ENCODE results near the gene CFLAR.

CFLAR gene

GRCh38 chr2:201185863-201186262, 69.9 kb downstream of the CFLAR start:
- no peaks in the 10 kb centered on the region for H3K27me3 ChIP-seq (ENCODE audit: insufficient read depth, low read length, poor library complexity, severe bottlenecking)
- peak overlapping the region; percentile 89 for H3K4me2 ChIP-seq (ENCODE audit: low read depth, low read length, poor library complexity, severe bottlenecking)
- H3K9me3 ChIP-seq (ENCODE audit: insufficient read depth, low read depth, low read length), result no peaks in the 10 kb centered on the region
- peaks cover 7% of the 10 kb centered on the region for H3F3A ChIP-seq (ENCODE audit: low read depth)
- H3K4me1 ChIP-seq (ENCODE audit: insufficient read depth, low read length, poor library complexity, severe bottlenecking), result peaks cover 53% of the 10 kb centered on the region
- H3K36me3 ChIP-seq (ENCODE audit: insufficient read depth, low read length), result peaks cover 10% of the 10 kb centered on the region; the same call in 1 of the 2 replicates
- no peaks in the 10 kb centered on the region for H3K9me2 ChIP-seq (replicated peaks; ENCODE audit: low read depth, low read length)
- H3K4me3 ChIP-seq (ENCODE audit: low read length, poor library complexity, severe bottlenecking), result peak overlapping the region; percentile 90
- H2AFZ ChIP-seq (ENCODE audit: low read length), result no peak overlapping the region
- TF ChIP-seq EZH2phosphoT487 (IDR thresholded peaks at IDR 0.05; ENCODE audit: borderline replicate concordance) (no peak), CTCF (conservative IDR thresholded peaks at IDR 0.05; ENCODE audit: low read length) (no peak)
- H3K9ac ChIP-seq (ENCODE audit: low read depth, low read length, poor library complexity, severe bottlenecking), result peak overlapping the region; percentile 91
- H4K20me1 ChIP-seq (ENCODE audit: insufficient read depth, low read length, poor library complexity, severe bottlenecking), result no peaks in the 10 kb centered on the region
- H3K79me2 ChIP-seq (ENCODE audit: insufficient read depth, low read length), result peaks cover 77% of the 10 kb centered on the region

- no peaks in the 10 kb centered on the region for H3K9me3 ChIP-seq (ENCODE audit: insufficient read depth, low read depth, low read length)
- peaks cover 59% of the 10 kb centered on the region for H3K4me1 ChIP-seq (ENCODE audit: insufficient read depth, low read length, poor library complexity, severe bottlenecking)
- peaks cover 10% of the 10 kb centered on the region; the same call in 1 of the 2 replicates for H3K36me3 ChIP-seq (ENCODE audit: insufficient read depth, low read length)
- no peaks in the 10 kb centered on the region for H3K9me2 ChIP-seq (replicated peaks; ENCODE audit: low read depth, low read length)
- no peak overlapping the region for H2AFZ ChIP-seq (ENCODE audit: low read length)
- H3K9ac ChIP-seq (ENCODE audit: low read depth, low read length, poor library complexity, severe bottlenecking), result peak overlapping the region; percentile 91
- H3F3A ChIP-seq (ENCODE audit: low read depth), result peaks cover 14% of the 10 kb centered on the region
- H3K79me2 ChIP-seq (ENCODE audit: insufficient read depth, low read length), result peaks cover 77% of the 10 kb centered on the region
- no peaks in the 10 kb centered on the region for H4K20me1 ChIP-seq (ENCODE audit: insufficient read depth, low read length, poor library complexity, severe bottlenecking)
- no peak for TF ChIP-seq CTCF (conservative IDR thresholded peaks at IDR 0.05; ENCODE audit: low read length)
- TF ChIP-seq EZH2phosphoT487 (IDR thresholded peaks at IDR 0.05; ENCODE audit: borderline replicate concordance), result no peak
- H3K27me3 ChIP-seq (ENCODE audit: insufficient read depth, low read length, poor library complexity, severe bottlenecking), result no peaks in the 10 kb centered on the region
- H3K4me3 ChIP-seq (ENCODE audit: low read length, poor library complexity, severe bottlenecking), result peak overlapping the region; percentile 90
- H3K4me2 ChIP-seq (ENCODE audit: low read depth, low read length, poor library complexity, severe bottlenecking), result peak overlapping the region; percentile 89
These were observed 71.0 kb downstream of the CFLAR start for GRCh38 chr2:201186982-201187381.

- H4K20me1 ChIP-seq (ENCODE audit: insufficient read depth, low read length, poor library complexity, severe bottlenecking), result no peaks in the 10 kb centered on the region
- peaks cover 23% of the 10 kb centered on the region for H3F3A ChIP-seq (ENCODE audit: low read depth)
- peak overlapping the region; percentile 91 for H3K9ac ChIP-seq (ENCODE audit: low read depth, low read length, poor library complexity, severe bottlenecking)
- H3K79me2 ChIP-seq (ENCODE audit: insufficient read depth, low read length), result peaks cover 82% of the 10 kb centered on the region
- peak overlapping the region; percentile 90 for H3K4me3 ChIP-seq (ENCODE audit: low read length, poor library complexity, severe bottlenecking)
- H3K9me2 ChIP-seq (replicated peaks; ENCODE audit: low read depth, low read length), result no peaks in the 10 kb centered on the region
- peaks cover 16% of the 10 kb centered on the region; the same call in 1 of the 2 replicates for H3K36me3 ChIP-seq (ENCODE audit: insufficient read depth, low read length)
- H3K4me1 ChIP-seq (ENCODE audit: insufficient read depth, low read length, poor library complexity, severe bottlenecking), result peaks cover 68% of the 10 kb centered on the region
- no peak overlapping the region for H2AFZ ChIP-seq (ENCODE audit: low read length)
- H3K27me3 ChIP-seq (ENCODE audit: insufficient read depth, low read length, poor library complexity, severe bottlenecking), result no peaks in the 10 kb centered on the region
- no peak for TF ChIP-seq EZH2phosphoT487 (IDR thresholded peaks at IDR 0.05; ENCODE audit: borderline replicate concordance)
- no peak for TF ChIP-seq CTCF (conservative IDR thresholded peaks at IDR 0.05; ENCODE audit: low read length)
- H3K4me2 ChIP-seq (ENCODE audit: low read depth, low read length, poor library complexity, severe bottlenecking), result peak overlapping the region; percentile 89
- H3K9me3 ChIP-seq (ENCODE audit: insufficient read depth, low read depth, low read length), result no peaks in the 10 kb centered on the region
These were observed 72.5 kb downstream of the CFLAR start for GRCh38 chr2:201188449-201188848.

All from Loucy (cell line).